RCC 7860 (cell line): ENCODE data around the gene NCKAP5.

ENCODE experiments used
- DNase-seq: peaks from one replicate; pipeline ENCODE4 v3.0.0-alpha.2; 2015; ENCODE audit warnings: low spot score
- FAIRE-seq: peaks from 2 replicates; lab custom pipeline; 2012; peaks lifted over from hg19 to GRCh38; lab: Jason Lieb, UNC

The NCKAP5 gene

GRCh38 chr2:133568172-133568571 lies at the start of gene NCKAP5:
Gene NCKAP5 (minus strand): TSS chr2:133568463. CDS start chr2:133517526, 50,937 bp downstream.
- no peak for FAIRE-seq
- no peak for DNase-seq

GRCh38 chr2:133609664-133610063 lies 41.4 kb upstream of the NCKAP5 start:
- FAIRE-seq: no peak
- no peak for DNase-seq

- FAIRE-seq (peak; percentile 57), DNase-seq (peak; percentile 56)
These were observed 40.0 kb upstream of the NCKAP5 start for GRCh38 chr2:133608291-133608690.

- DNase-seq (peak; percentile 83), FAIRE-seq (peak; percentile 87)
These were observed 39.4 kb upstream of the NCKAP5 start for GRCh38 chr2:133607679-133608078.

GRCh38 chr2:133606616-133607015 lies 38.4 kb upstream of the NCKAP5 start:
- DNase-seq (no peak), FAIRE-seq (no peak)

- DNase-seq (no peak), FAIRE-seq (no peak)
These were observed 37.5 kb upstream of the NCKAP5 start for GRCh38 chr2:133605766-133606137.

- no peak for FAIRE-seq
These were observed 36.9 kb upstream of the NCKAP5 start for GRCh38 chr2:133605011-133605765.

GRCh38 chr2:133603109-133603508 lies 34.8 kb upstream of the NCKAP5 start:
- FAIRE-seq: no peak
- DNase-seq: no peak

More at GRCh38 chr2:133605011-133605765, 36.9 kb upstream of the NCKAP5 start:
- DNase-seq: peak; percentile 32

- FAIRE-seq: no peak
- DNase-seq: no peak
These were observed 34.3 kb upstream of the NCKAP5 start for GRCh38 chr2:133602538-133602937.

- FAIRE-seq: no peak
- no peak for DNase-seq
These were observed 32.1 kb upstream of the NCKAP5 start for GRCh38 chr2:133600266-133600928.

- no peak for FAIRE-seq
- no peak for DNase-seq
These were observed 31.5 kb upstream of the NCKAP5 start for GRCh38 chr2:133599811-133600210.

- FAIRE-seq (no peak), DNase-seq (no peak)
These were observed 31.0 kb upstream of the NCKAP5 start for GRCh38 chr2:133599211-133599803.

- DNase-seq: no peak
- no peak for FAIRE-seq
These were observed 30.5 kb upstream of the NCKAP5 start for GRCh38 chr2:133598769-133599168.

GRCh38 chr2:133596701-133597393 lies 28.6 kb upstream of the NCKAP5 start:
- DNase-seq (no peak), FAIRE-seq (no peak)

- no peak for FAIRE-seq
- no peak for DNase-seq
These were observed 22.9 kb upstream of the NCKAP5 start for GRCh38 chr2:133591164-133591563.

- FAIRE-seq (no peak), DNase-seq (peak; percentile 38)
These were observed 21.2 kb upstream of the NCKAP5 start for GRCh38 chr2:133589456-133589855.

GRCh38 chr2:133588144-133588543 lies 19.9 kb upstream of the NCKAP5 start:
- no peak for DNase-seq
- FAIRE-seq: no peak

- FAIRE-seq: no peak
- DNase-seq: peak; percentile 23
These were observed 18.7 kb upstream of the NCKAP5 start for GRCh38 chr2:133586978-133587377.

GRCh38 chr2:133581010-133581760 lies 12.9 kb upstream of the NCKAP5 start:
- FAIRE-seq: no peak
- DNase-seq: no peak

- DNase-seq: no peak
- peak; percentile 63 for FAIRE-seq
These were observed 11.0 kb upstream of the NCKAP5 start for GRCh38 chr2:133579274-133579673.

- peak; percentile 40 for FAIRE-seq
- no peak for DNase-seq
These were observed 8.5 kb upstream of the NCKAP5 start for GRCh38 chr2:133576714-133577113.
